ENCODE data around the gene RPS23. TPM values are rescaled to one million over a fixed set of nuclear protein-coding genes. Genes with fewer than 3 reads are reported as not detected.

Gene RPS23
- total and polyA plus RNA-seq, 8 donors: 735 to 1,904 (median 1,035) TPM

DNA sequence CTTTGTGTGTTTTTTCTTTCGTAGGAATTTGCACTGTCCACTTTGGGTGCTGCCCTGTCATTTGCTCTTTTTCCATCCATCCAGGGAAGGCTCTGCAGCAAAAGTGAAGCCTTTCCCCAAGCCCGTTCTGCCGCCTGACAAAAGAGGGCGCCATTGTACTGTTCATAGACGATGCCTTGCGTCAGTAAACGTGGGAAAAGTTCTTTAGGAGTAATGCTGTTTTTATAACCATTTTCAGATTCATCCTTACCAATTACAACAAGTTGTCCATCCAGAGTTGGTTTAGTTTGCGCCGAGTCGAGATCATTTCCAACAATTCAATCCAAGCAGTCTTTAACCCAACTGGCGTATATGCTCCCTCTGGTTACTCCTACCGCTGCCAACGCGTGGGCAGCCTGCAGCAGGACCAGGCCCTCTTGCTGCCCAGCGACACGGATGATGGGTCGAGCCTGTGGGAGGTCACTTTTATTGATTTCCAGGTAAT is 34.3 kb upstream of the RPS23 start:
- FAIRE-seq (no peak), DNase-seq (peak in 1 of 6 donors; percentile 19), ATAC-seq (peak in 2 of 4 donors; percentile 59 to 67)

GRCh38 chr5:82309091-82309531 is 31.0 kb upstream of the RPS23 start:
- ATAC-seq: no peak
- TF ChIP-seq, protein P1, sequence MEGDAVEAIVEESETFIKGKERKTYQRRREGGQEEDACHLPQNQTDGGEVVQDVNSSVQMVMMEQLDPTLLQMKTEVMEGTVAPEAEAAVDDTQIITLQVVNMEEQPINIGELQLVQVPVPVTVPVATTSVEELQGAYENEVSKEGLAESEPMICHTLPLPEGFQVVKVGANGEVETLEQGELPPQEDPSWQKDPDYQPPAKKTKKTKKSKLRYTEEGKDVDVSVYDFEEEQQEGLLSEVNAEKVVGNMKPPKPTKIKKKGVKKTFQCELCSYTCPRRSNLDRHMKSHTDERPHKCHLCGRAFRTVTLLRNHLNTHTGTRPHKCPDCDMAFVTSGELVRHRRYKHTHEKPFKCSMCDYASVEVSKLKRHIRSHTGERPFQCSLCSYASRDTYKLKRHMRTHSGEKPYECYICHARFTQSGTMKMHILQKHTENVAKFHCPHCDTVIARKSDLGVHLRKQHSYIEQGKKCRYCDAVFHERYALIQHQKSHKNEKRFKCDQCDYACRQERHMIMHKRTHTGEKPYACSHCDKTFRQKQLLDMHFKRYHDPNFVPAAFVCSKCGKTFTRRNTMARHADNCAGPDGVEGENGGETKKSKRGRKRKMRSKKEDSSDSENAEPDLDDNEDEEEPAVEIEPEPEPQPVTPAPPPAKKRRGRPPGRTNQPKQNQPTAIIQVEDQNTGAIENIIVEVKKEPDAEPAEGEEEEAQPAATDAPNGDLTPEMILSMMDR (IDR thresholded peaks at IDR 0.05): no peak
- WGBS, 2 donors: 52 to 55% methylated on average over 4 of the region's 4 CpGs
- Histone ChIP-seq H3K4me3 (no peak overlapping the region), H3K27ac (no peak overlapping the region), H3K36me3 (no peaks in the 10 kb centered on the region), H3K27me3 (no peaks in the 10 kb centered on the region), H3K9me3 (no peaks in the 10 kb centered on the region), H3K4me1 (no peaks in the 10 kb centered on the region)
- DNase-seq: no peak
- no peak for FAIRE-seq
- intact Hi-C loops (cut with DNase I): no loop called here

More for the DNA sequence above, 34.3 kb upstream of the RPS23 start:
- Histone ChIP-seq H3K36me3 (no peaks in the 10 kb centered on the region), H3K27me3 (no peaks in the 10 kb centered on the region), H3K9me3 (no peaks in the 10 kb centered on the region), H3K4me3 (no peak overlapping the region), H3K4me1 (no peaks in the 10 kb centered on the region), H3K27ac (no peak overlapping the region)
- 54 to 61% methylated on average over 17 of the region's 17 CpGs for WGBS, 2 donors
- intact Hi-C loops (cut with DNase I): no loop called here
- TF ChIP-seq, protein P1 (IDR thresholded peaks at IDR 0.05): no peak

DNA sequence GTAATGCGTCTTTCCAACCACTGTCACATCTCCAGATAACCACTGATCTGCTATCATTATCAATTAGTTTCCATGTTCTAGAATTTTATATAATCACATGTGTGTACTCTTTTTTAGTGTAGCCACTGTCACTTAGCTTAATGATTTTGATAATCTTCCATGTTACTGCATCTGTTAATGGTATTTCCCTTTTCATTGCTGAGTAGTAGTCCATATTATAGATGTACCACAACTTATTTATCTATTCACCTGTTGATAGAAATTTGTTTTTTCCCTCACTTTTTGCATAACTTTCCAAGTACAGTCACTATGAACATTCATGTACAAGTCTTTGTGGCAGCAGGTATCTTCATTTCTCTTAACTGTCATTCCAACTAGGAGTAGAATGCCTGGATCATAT is 30.3 kb upstream of the RPS23 start:
- Histone ChIP-seq H3K9me3 (no peaks in the 10 kb centered on the region), H3K4me3 (no peak overlapping the region), H3K27ac (no peak overlapping the region), H3K4me1 (no peaks in the 10 kb centered on the region), H3K36me3 (no peaks in the 10 kb centered on the region), H3K27me3 (no peaks in the 10 kb centered on the region)
- ATAC-seq: no peak
- FAIRE-seq: no peak
- WGBS, 2 donors: 95 to 96% methylated on average over 1 of the region's 1 CpG
- DNase-seq: no peak
- TF ChIP-seq, protein P1 (IDR thresholded peaks at IDR 0.05): no peak
- intact Hi-C loops (cut with DNase I): no loop called here

DNA sequence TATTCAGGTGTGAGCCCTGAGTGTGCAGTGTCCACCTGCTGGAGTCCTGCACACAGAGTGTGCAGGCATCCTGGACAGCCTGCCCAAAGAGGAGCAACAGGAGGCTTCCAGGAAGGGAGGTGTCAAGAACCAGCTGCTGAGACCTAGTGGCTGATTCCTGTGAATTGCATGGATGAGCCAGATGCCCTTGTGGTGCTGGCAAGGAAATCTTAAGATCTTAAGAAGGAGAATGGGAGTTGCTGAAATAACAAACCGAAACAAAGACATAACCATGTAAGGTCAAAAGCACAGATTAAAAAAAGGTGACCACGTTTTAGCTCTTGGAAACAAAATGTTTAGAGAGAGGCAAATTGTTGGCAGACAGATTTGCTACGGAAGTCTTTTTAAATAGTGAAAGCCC is 29.3 kb upstream of the RPS23 start:
- intact Hi-C loops (cut with DNase I): no loop called here
- TF ChIP-seq, protein P1 (IDR thresholded peaks at IDR 0.05): no peak
- Histone ChIP-seq H3K27me3 (no peaks in the 10 kb centered on the region), H3K27ac (no peak overlapping the region), H3K36me3 (no peaks in the 10 kb centered on the region), H3K9me3 (no peaks in the 10 kb centered on the region), H3K4me1 (no peaks in the 10 kb centered on the region), H3K4me3 (no peak overlapping the region)
- no peak for FAIRE-seq
- WGBS, 2 donors: 83 to 85% methylated on average over 3 of the region's 3 CpGs
- no peak for ATAC-seq
- DNase-seq: no peak

DNA sequence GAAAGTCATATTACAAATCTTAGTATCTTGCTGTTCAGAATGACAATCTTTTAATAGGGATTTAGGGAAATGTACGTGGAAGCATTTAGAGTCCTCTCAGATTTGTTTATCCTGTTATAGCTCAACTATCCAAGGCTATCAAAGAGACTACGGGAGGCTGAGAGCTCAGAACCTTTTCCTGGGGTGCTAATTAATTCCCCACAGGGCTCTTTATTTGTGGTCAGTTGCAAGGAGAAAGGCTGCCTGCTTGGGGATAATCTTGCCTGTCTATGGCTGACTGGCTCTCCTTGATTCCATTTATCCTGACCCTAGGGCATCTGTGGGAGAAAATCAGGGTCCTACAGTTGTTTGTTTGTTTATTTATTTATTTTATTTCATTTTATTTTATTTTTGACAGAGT is 28.0 kb upstream of the RPS23 start:
- ATAC-seq: no peak
- H3K27ac ChIP-seq: no peak overlapping the region
- H3K36me3 ChIP-seq: no peaks in the 10 kb centered on the region
- no peak for FAIRE-seq
- no peaks in the 10 kb centered on the region for H3K4me1 ChIP-seq
- TF ChIP-seq, protein P1 (IDR thresholded peaks at IDR 0.05): no peak
- no peaks in the 10 kb centered on the region for H3K27me3 ChIP-seq
- intact Hi-C loops (cut with DNase I): no loop called here
- 89 to 97% methylated on average over 2 of the region's 2 CpGs for WGBS, 2 donors
- H3K9me3 ChIP-seq: no peaks in the 10 kb centered on the region
- no peak overlapping the region for H3K4me3 ChIP-seq
- DNase-seq: no peak

Measured in pancreas (tissue), 10 donors.